AG04450 (cell line): ENCODE data around the gene KRT17. TPM values are rescaled to one million over a fixed set of nuclear protein-coding genes. Genes with fewer than 3 reads are reported as not detected.
"Not testable (repeated sequence)": the region's sequence is repeated elsewhere in the genome, so short reads cannot be mapped to it uniquely, and the experiment has no call there.

Experiments used
- CTCF ChIA-PET: fragments of 300-600, 350-600 bp; formaldehyde crosslinking; extraction: SDS; loops from one replicate; lab custom pipeline; 2022; ENCODE audit warnings: antibody characterized with exemption, inconsistent platforms; lab: Charles Lee
- POLR2A ChIA-PET: fragments of 350-600 bp; formaldehyde crosslinking; extraction: SDS; loops from one replicate; lab custom pipeline; 2021; ENCODE audit warnings: antibody characterized with exemption, inconsistent platforms; lab: Yijun Ruan, JAX
- DNase-seq: peaks from one replicate; pipeline ENCODE4 v3.0.0-alpha.2; 2011; ENCODE audit warnings: low read depth, low spot score
- H3K27ac ChIP-seq: one replicate; pipeline ENCODE4 v1.5.1; 2012; ENCODE audit warnings: low read depth, low read length, control low read depth
- H3K27me3 ChIP-seq: one replicate; pipeline ENCODE4 v1.6.0; 2012; ENCODE audit warnings: low read length; ENCODE audit not compliant: control insufficient read depth, insufficient read depth
- H3K4me3 ChIP-seq: 2 replicates; pipeline ENCODE4 v1.5.1; 2011; ENCODE audit warnings: mild to moderate bottlenecking, low read depth, low read length, control low read depth
- H3K9me3 ChIP-seq: 2 replicates; pipeline ENCODE4 v1.5.1; 2012; ENCODE audit warnings: low read length; ENCODE audit not compliant: control insufficient read depth, insufficient read depth
- CTCF ChIP-seq: IDR thresholded peaks from 2 replicates; pipeline ENCODE4 v1.5.1; 2011; ENCODE audit warnings: low read depth, low read length, control low read depth, inconsistent platforms
- polyA plus RNA-seq: library from polyadenylated mRNA; depleted of rRNA; stranded (reverse); fragments of >200 nt; gene quantifications from 2 replicates; pipeline ENCODE4 v1.2.3, GENCODE V29; 2011

Gene KRT17
- polyA plus RNA-seq, 1 experiment, result 2.8 TPM

- H3K27ac ChIP-seq, result no peak overlapping the region
- TF ChIP-seq CTCF, result no peak
- H3K27me3 ChIP-seq, result peaks cover 22% of the 10 kb centered on the region
- ChIA-PET POLR2A (no interaction called here), CTCF (no interaction called here)
- no peak overlapping the region for H3K4me3 ChIP-seq
- no peak for DNase-seq
- H3K9me3 ChIP-seq, result no peaks in the 10 kb centered on the region
Observed at GRCh38 chr17:41614098-41614497, 10.3 kb downstream of the KRT17 start.

- H3K27ac ChIP-seq, result no peak overlapping the region
- peaks cover 22% of the 10 kb centered on the region for H3K27me3 ChIP-seq
- DNase-seq, result no peak
- no peaks in the 10 kb centered on the region for H3K9me3 ChIP-seq
- no peak for TF ChIP-seq CTCF
- no peak overlapping the region for H3K4me3 ChIP-seq
- POLR2A ChIA-PET, result no interaction called here
- CTCF ChIA-PET, result interaction anchor here (1.2 kb wide), 1 partner anchor 52 kb away, joined by 3 read pairs; no protein-coding TSS in a partner anchor
Observed at GRCh38 chr17:41613277-41614082, 10.9 kb downstream of the KRT17 start.

- H3K27ac ChIP-seq, POLR2A ChIA-PET, H3K9me3 ChIP-seq, H3K4me3 ChIP-seq, DNase-seq: not testable (repeated sequence)
- CTCF ChIA-PET, result interaction anchor here (1.2 kb wide), 1 partner anchor 53 kb away, joined by 3 read pairs; no protein-coding TSS in a partner anchor
- peaks cover 22% of the 10 kb centered on the region for H3K27me3 ChIP-seq
Observed at GRCh38 chr17:41612376-41613160, 11.8 kb downstream of the KRT17 start, which contains the start of gene KRT16. KRT16 (minus strand) TSS chr17:41612767; CDS start chr17:41612688, 79 bp downstream.

- H3K4me3 ChIP-seq, result no peak overlapping the region
- ChIA-PET CTCF (interaction anchor here (1.1 to 1.6 kb wide), 2 partner anchors 37 to 63 kb away, joined by 3 to 4 read pairs; no protein-coding TSS in a partner anchor), POLR2A (no interaction called here)
- H3K9me3 ChIP-seq, result no peaks in the 10 kb centered on the region; the same call in 1 of the 2 replicates
- H3K27me3 ChIP-seq, result peaks cover 13% of the 10 kb centered on the region
- no peak overlapping the region for H3K27ac ChIP-seq
- DNase-seq, result no peak
- no peak for TF ChIP-seq CTCF
Observed at GRCh38 chr17:41610965-41611640, 13.3 kb downstream of the KRT17 start.

- H3K4me3 ChIP-seq, DNase-seq, H3K27ac ChIP-seq, H3K9me3 ChIP-seq, POLR2A ChIA-PET: not testable (repeated sequence)
- H3K27me3 ChIP-seq, result peaks cover 17% of the 10 kb centered on the region
- CTCF ChIA-PET, result interaction anchor here (0.6 to 1.6 kb wide), 3 partner anchors 38 to 758 kb away, joined by 3 to 4 read pairs (median 3); no protein-coding TSS in a partner anchor
- peak; percentile 27 for TF ChIP-seq CTCF
Observed at GRCh38 chr17:41610061-41610517, 14.3 kb downstream of the KRT17 start.

GRCh38 chr17:41606930-41607329 is 17.4 kb downstream of the KRT17 start:
- POLR2A ChIA-PET, H3K27ac ChIP-seq, H3K9me3 ChIP-seq, H3K4me3 ChIP-seq, CTCF ChIA-PET, DNase-seq: not testable (repeated sequence)
- peaks cover 13% of the 10 kb centered on the region for H3K27me3 ChIP-seq
